Measurements from ENCODE around the gene EYA2. TPM values are rescaled to one million over a fixed set of nuclear protein-coding genes. Genes with fewer than 3 reads are reported as not detected.

The EYA2 gene
- polyA plus RNA-seq, 1 donor (not counting 4 experiments of a cell fraction or from before 2014, with no cell fraction given): not detected

DNA sequence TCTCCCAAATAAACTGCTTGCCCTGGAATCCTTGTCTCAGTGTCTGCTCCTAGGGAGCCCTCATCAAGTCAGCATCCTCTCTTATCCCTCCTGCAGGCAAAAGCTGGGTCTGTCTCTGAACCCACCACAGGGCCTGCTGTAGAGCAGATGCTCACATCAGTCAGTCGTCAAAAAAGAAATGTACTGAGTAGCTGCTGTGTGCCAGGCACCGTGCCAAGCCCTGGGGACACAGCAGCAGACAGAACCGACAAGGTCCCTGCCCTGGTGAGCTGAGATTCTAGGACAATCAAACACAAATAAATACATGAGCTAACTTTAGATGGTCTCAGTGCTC, 68.5 kb downstream of the EYA2 start:
- peaks cover 8% of the 10 kb centered on the region for H3K4me1 ChIP-seq (ENCODE audit: control insufficient read depth, extremely low read depth, insufficient read depth, low read length)
- TF ChIP-seq EZH2 (IDR thresholded peaks at IDR 0.05; ENCODE audit: low read length): no peak
- TF ChIP-seq, protein P1, sequence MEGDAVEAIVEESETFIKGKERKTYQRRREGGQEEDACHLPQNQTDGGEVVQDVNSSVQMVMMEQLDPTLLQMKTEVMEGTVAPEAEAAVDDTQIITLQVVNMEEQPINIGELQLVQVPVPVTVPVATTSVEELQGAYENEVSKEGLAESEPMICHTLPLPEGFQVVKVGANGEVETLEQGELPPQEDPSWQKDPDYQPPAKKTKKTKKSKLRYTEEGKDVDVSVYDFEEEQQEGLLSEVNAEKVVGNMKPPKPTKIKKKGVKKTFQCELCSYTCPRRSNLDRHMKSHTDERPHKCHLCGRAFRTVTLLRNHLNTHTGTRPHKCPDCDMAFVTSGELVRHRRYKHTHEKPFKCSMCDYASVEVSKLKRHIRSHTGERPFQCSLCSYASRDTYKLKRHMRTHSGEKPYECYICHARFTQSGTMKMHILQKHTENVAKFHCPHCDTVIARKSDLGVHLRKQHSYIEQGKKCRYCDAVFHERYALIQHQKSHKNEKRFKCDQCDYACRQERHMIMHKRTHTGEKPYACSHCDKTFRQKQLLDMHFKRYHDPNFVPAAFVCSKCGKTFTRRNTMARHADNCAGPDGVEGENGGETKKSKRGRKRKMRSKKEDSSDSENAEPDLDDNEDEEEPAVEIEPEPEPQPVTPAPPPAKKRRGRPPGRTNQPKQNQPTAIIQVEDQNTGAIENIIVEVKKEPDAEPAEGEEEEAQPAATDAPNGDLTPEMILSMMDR (optimal IDR thresholded peaks at IDR 0.05 in 1 of 3, IDR thresholded peaks at IDR 0.05 in 1 of 3, conservative IDR thresholded peaks at IDR 0.05 in 1 of 3; ENCODE audit: extremely low read depth in 1 of 3, insufficient read depth in 2 of 3, low read length in 3 of 3): no peak

DNA sequence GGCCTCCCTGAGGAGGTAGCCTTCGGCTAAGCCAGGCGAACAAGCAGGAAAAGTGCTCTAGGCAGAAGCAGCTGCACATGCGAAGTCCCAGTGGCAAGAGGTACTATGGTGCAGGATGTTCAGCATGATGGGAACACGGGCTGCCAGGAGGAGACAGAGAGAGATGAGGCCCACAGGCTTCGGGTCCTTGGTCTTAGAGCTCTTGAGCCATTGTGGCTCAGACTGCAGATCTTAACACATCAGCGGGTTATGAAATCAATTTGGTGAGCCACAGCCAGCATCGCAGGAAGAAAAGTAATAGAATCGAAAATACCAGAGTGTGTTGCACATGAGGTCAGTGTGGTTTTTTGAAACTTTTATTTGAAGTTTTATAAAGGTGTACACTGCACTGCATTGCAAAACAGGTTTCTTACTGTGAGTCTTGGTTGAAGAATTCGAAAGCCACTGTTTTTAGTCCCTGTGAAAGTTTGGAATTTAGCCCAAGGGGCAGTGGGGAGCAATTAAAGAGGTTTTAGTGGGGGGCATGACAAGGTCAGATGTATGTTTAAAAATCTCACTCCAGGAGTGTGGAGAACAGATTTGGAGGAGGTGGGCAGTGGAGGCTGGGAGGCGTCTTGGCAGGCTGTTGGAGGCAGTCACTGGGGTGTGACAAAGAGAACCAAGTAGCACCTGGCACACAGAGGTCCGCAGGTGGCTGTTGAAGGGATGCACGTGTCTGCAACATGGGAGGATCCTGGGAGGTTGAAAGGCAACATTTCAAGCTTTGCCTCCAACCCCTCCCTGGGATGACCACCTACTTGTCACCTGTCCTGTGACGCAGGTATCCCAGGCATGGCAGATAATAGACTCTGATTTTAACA, 69.3 kb downstream of the EYA2 start:
- no peak overlapping the region for H3K9ac ChIP-seq (ENCODE audit: control insufficient read depth, extremely low read depth, insufficient read depth, low read length)
- no peak overlapping the region for H3K4me3 ChIP-seq (ENCODE audit: control insufficient read depth in 2 of 3, extremely low read depth in 1 of 3, insufficient read depth in 2 of 3, low read depth in 1 of 3, low read length in 3 of 3)
- H3K9me1 ChIP-seq (ENCODE audit: control insufficient read depth, extremely low read depth, insufficient read depth, low read length): no peaks in the 10 kb centered on the region
- H3K4me1 ChIP-seq (ENCODE audit: control insufficient read depth, extremely low read depth, insufficient read depth, low read length): peaks cover 6% of the 10 kb centered on the region
- no peak overlapping the region for H2AFZ ChIP-seq (ENCODE audit: control insufficient read depth, low read length)
- DNase-seq (ENCODE audit: low read depth, low spot score): no peak
- no peak for FAIRE-seq
- TF ChIP-seq, protein P1 (optimal IDR thresholded peaks at IDR 0.05 in 1 of 3, IDR thresholded peaks at IDR 0.05 in 1 of 3, conservative IDR thresholded peaks at IDR 0.05 in 1 of 3; ENCODE audit: extremely low read depth in 1 of 3, insufficient read depth in 2 of 3, low read length in 3 of 3): no peak
- no peak for TF ChIP-seq EZH2 (IDR thresholded peaks at IDR 0.05; ENCODE audit: low read length)
- no peaks in the 10 kb centered on the region for H3K36me3 ChIP-seq (ENCODE audit: control insufficient read depth in 2 of 2, extremely low read depth in 1 of 2, insufficient read depth in 2 of 2, low read length in 2 of 2)
- H3K27me3 ChIP-seq (ENCODE audit: control insufficient read depth, extremely low read depth, insufficient read depth, low read length): no peaks in the 10 kb centered on the region
- no peaks in the 10 kb centered on the region for H3K79me2 ChIP-seq (ENCODE audit: control insufficient read depth, insufficient read depth, low read length)
- no peaks in the 10 kb centered on the region for H4K20me1 ChIP-seq (ENCODE audit: control insufficient read depth, extremely low read depth, insufficient read depth, low read length)
- H3K27ac ChIP-seq (ENCODE audit: control insufficient read depth, insufficient read depth, low read length): no peak overlapping the region
- H3K4me2 ChIP-seq (ENCODE audit: control insufficient read depth, extremely low read depth, insufficient read depth, low read depth, low read length): no peak overlapping the region
- H3K9me3 ChIP-seq (ENCODE audit: control insufficient read depth, low read depth, low read length): no peaks in the 10 kb centered on the region
- dilution Hi-C loops (cut with MboI; ENCODE audit: extremely low pct_ligation_motif_present, low sequenced_read_pairs): no loop called here

More for the DNA sequence above, 68.5 kb downstream of the EYA2 start:
- Histone ChIP-seq H3K9me1 (ENCODE audit: control insufficient read depth, extremely low read depth, insufficient read depth, low read length) (no peaks in the 10 kb centered on the region), H3K9me3 (ENCODE audit: control insufficient read depth, low read depth, low read length) (no peaks in the 10 kb centered on the region), H3K4me2 (ENCODE audit: control insufficient read depth, extremely low read depth, insufficient read depth, low read depth, low read length) (no peak overlapping the region), H2AFZ (ENCODE audit: control insufficient read depth, low read length) (no peak overlapping the region), H3K79me2 (ENCODE audit: control insufficient read depth, insufficient read depth, low read length) (no peaks in the 10 kb centered on the region), H3K9ac (ENCODE audit: control insufficient read depth, extremely low read depth, insufficient read depth, low read length) (no peak overlapping the region), H3K4me3 (ENCODE audit: control insufficient read depth in 2 of 3, extremely low read depth in 1 of 3, insufficient read depth in 2 of 3, low read depth in 1 of 3, low read length in 3 of 3) (no peak overlapping the region), H4K20me1 (ENCODE audit: control insufficient read depth, extremely low read depth, insufficient read depth, low read length) (no peaks in the 10 kb centered on the region), H3K27ac (ENCODE audit: control insufficient read depth, insufficient read depth, low read length) (no peak overlapping the region), H3K27me3 (ENCODE audit: control insufficient read depth, extremely low read depth, insufficient read depth, low read length) (no peaks in the 10 kb centered on the region), H3K36me3 (ENCODE audit: control insufficient read depth in 2 of 2, extremely low read depth in 1 of 2, insufficient read depth in 2 of 2, low read length in 2 of 2) (no peaks in the 10 kb centered on the region)
- no peak for FAIRE-seq
- dilution Hi-C loops (cut with MboI; ENCODE audit: extremely low pct_ligation_motif_present, low sequenced_read_pairs): no loop called here
- DNase-seq (ENCODE audit: low read depth, low spot score): no peak
